Thyroid gland (tissue), 4 donors: ENCODE data around the gene EEF2. TPM values are rescaled to one million over a fixed set of nuclear protein-coding genes. Genes with fewer than 3 reads are reported as not detected.

ENCODE experiments used
- DNase-seq, 2 donors: peaks; one replicate each; pipeline ENCODE4 v3.0.0-alpha.2; 2019
- H3K27ac ChIP-seq, 3 donors: fragments of 200-600 bp; sonication (generic); 1 replicate in 2 of 3; 2 replicates in 1 of 3; pipeline ENCODE4 v1.5.1; 2016 to 2019; ENCODE audit warnings: mild to moderate bottlenecking in 1 of 3, moderate library complexity in 1 of 3
- H3K27me3 ChIP-seq: fragments of 200-600 bp; sonication (generic); one replicate; pipeline ENCODE4 v1.5.1; 2019
- H3K36me3 ChIP-seq, 2 donors: fragments of 200-600 bp; sonication (generic); one replicate each; pipeline ENCODE4 v1.5.1; 2016 to 2019
- H3K4me1 ChIP-seq, 2 donors: fragments of 200-600 bp; sonication (generic); one replicate each; pipeline ENCODE4 v1.5.1; 2017 to 2019
- H3K4me3 ChIP-seq, 3 donors: fragments of 200-600 bp; sonication (generic); replicated peaks in 1 of 3; 1 replicate in 2 of 3; 2 replicates in 1 of 3; pipeline ENCODE4 v1.5.1; 2016; ENCODE audit warnings: mild to moderate bottlenecking in 1 of 3
- H3K9me3 ChIP-seq: fragments of 200-600 bp; sonication (generic); one replicate; pipeline ENCODE4 v1.5.1; 2017
- CTCF ChIP-seq, 6 experiments: fragments of 200-600 bp in 3 of 6; fragments of 450-650 bp in 3 of 6; sonication (generic) in 3 of 6; IDR thresholded peaks; one replicate each; pipeline ENCODE4 v1.5.1; 2016 to 2019; ENCODE audit warnings: antibody characterized with exemption in 6 of 6, mild to moderate bottlenecking in 2 of 6, inconsistent platforms in 1 of 6, moderate library complexity in 1 of 6
- POLR2A ChIP-seq, 2 donors: fragments of 450-650 bp; IDR thresholded peaks; one replicate each; pipeline ENCODE4 v1.6.1; 2017; ENCODE audit warnings: antibody characterized with exemption in 2 of 2, mild to moderate bottlenecking in 2 of 2, moderate library complexity in 1 of 2
- WGBS, 2 donors: methylation state at CpG; one replicate each; pipeline ENCODE4 v1.1.5; 2017; 5-methylcytosine and 5-hydroxymethylcytosine counted together
- intact Hi-C: fragments of 100-400 bp; cut with DNase I; formaldehyde crosslinking; loops from one replicate; pipeline ENCODE4 v1.15.1; 2023
- total RNA-seq, 4 donors: library from RNA; depleted of rRNA; stranded (reverse); fragments of >200 nt; gene quantifications; one replicate each; pipeline ENCODE4 v1.2.3, GENCODE V29; 2016

The EEF2 gene
- total RNA-seq, 4 donors from 2014 or later = 1,432 to 2,189 (median 1,729) TPM

- Histone ChIP-seq H3K4me3 (no peak overlapping the region), H3K36me3 (peaks cover 63 to 77% of the 10 kb centered on the region in 2 donors), H3K4me1 (peaks cover 6 to 18% of the 10 kb centered on the region in 2 donors), H3K27me3 (no peaks in the 10 kb centered on the region), H3K27ac (no peak overlapping the region), H3K9me3 (no peaks in the 10 kb centered on the region)
- WGBS, 2 donors = 91 to 92% methylated on average over 53 to 58 of the region's 60 CpGs
- no peak for TF ChIP-seq POLR2A (IDR thresholded peaks at IDR 0.05)
- no peak for TF ChIP-seq CTCF (IDR thresholded peaks at IDR 0.05)
- intact Hi-C loops = no loop called here
- no peak for DNase-seq
Measured at GRCh38 chr19:3964256-3965194, 20.7 kb downstream of the EEF2 start.

GRCh38 chr19:3963458-3964255 lies 21.6 kb downstream of the EEF2 start:
- H3K9me3 ChIP-seq = no peaks in the 10 kb centered on the region
- peaks cover 72 to 86% of the 10 kb centered on the region in 2 donors for H3K36me3 ChIP-seq
- H3K27ac ChIP-seq = no peak overlapping the region
- 92 to 93% methylated on average over 22 to 25 of the region's 35 CpGs for whole genome bisulfite sequencing, 2 donors
- no peaks in the 10 kb centered on the region for H3K27me3 ChIP-seq
- TF ChIP-seq POLR2A (IDR thresholded peaks at IDR 0.05) (no peak), CTCF (IDR thresholded peaks at IDR 0.05) (no peak)
- intact Hi-C loops = no loop called here
- peaks cover 0 to 9% of the 10 kb centered on the region in 2 donors for H3K4me1 ChIP-seq
- DNase-seq = no peak
- H3K4me3 ChIP-seq = no peak overlapping the region

GRCh38 chr19:3961007-3961406 lies 24.3 kb downstream of the EEF2 start:
- WGBS, 2 donors = 90 to 97% methylated on average over 4 to 23 of the region's 24 CpGs
- no peaks in the 10 kb centered on the region for H3K27me3 ChIP-seq
- no peak overlapping the region for H3K27ac ChIP-seq
- TF ChIP-seq POLR2A (IDR thresholded peaks at IDR 0.05) (no peak), CTCF (IDR thresholded peaks at IDR 0.05) (no peak)
- intact Hi-C loops = no loop called here
- H3K4me3 ChIP-seq = no peak overlapping the region
- no peaks in the 10 kb centered on the region for H3K9me3 ChIP-seq
- DNase-seq = no peak
- H3K36me3 ChIP-seq = peaks cover 70 to 72% of the 10 kb centered on the region in 2 donors
- no peaks in the 10 kb centered on the region for H3K4me1 ChIP-seq

GRCh38 chr19:3959766-3960131 lies 25.5 kb downstream of the EEF2 start:
- no peak for DNase-seq
- intact Hi-C loops = no loop called here
- H3K4me3 ChIP-seq = no peak overlapping the region
- H3K27me3 ChIP-seq = no peaks in the 10 kb centered on the region
- TF ChIP-seq POLR2A (IDR thresholded peaks at IDR 0.05) (no peak), CTCF (IDR thresholded peaks at IDR 0.05) (no peak)
- H3K4me1 ChIP-seq = no peaks in the 10 kb centered on the region
- H3K9me3 ChIP-seq = no peaks in the 10 kb centered on the region
- H3K36me3 ChIP-seq = peaks cover 62 to 67% of the 10 kb centered on the region in 2 donors
- H3K27ac ChIP-seq = no peak overlapping the region
- 93 to 97% methylated on average over 2 to 5 of the region's 15 CpGs for WGBS, 2 donors
